Transverse colon (tissue), 4 donors: ENCODE results near the gene USP2. TPM values are rescaled to one million over a fixed set of nuclear protein-coding genes. Genes with fewer than 3 reads are reported as not detected.
"Not testable (repeated sequence)": the region's sequence is repeated elsewhere in the genome, so short reads cannot be mapped to it uniquely, and the experiment has no call there.

Experiments used
- DNase-seq: peaks from one replicate; pipeline ENCODE4 v3.0.0-alpha.2; 2019
- H3K27ac ChIP-seq, 4 donors: fragments of 200-600 bp; sonication (generic); 2 replicates each; pipeline ENCODE4 v1.5.1; 2016 to 2018; ENCODE audit warnings: inconsistent platforms in 4 of 4
- H3K27me3 ChIP-seq: fragments of 200-600 bp; sonication (generic); 2 replicates; pipeline ENCODE4 v1.5.1; 2017; ENCODE audit warnings: inconsistent platforms
- H3K36me3 ChIP-seq, 4 donors: fragments of 200-600 bp; sonication (generic); 2 replicates each; pipeline ENCODE4 v1.5.1; 2017 to 2019; ENCODE audit warnings: inconsistent platforms in 4 of 4
- H3K4me1 ChIP-seq, 4 donors: fragments of 200-600 bp; sonication (generic); 2 replicates each; pipeline ENCODE4 v1.5.1; 2017 to 2020; ENCODE audit warnings: inconsistent platforms in 4 of 4
- H3K4me3 ChIP-seq, 4 donors: fragments of 200-600 bp; sonication (generic); 1 replicate in 1 of 4; 2 replicates in 3 of 4; pipeline versions ENCODE4 v1.5.1 to v1.6.1; 2017 to 2019; ENCODE audit warnings: inconsistent platforms in 4 of 4
- H3K9me3 ChIP-seq, 2 donors: fragments of 200-600 bp; sonication (generic); 2 replicates each; pipeline ENCODE4 v1.5.1; 2017 to 2019; ENCODE audit warnings: inconsistent platforms in 2 of 2
- EP300 ChIP-seq: sonication (generic); formaldehyde crosslinking; IDR thresholded peaks from one replicate; pipeline ENCODE4 v1.6.1; 2017; ENCODE audit warnings: antibody characterized with exemption, low read depth
- POLR2A ChIP-seq: fragments of 450-650 bp; IDR thresholded peaks from one replicate; pipeline ENCODE4 v1.6.1; 2016; ENCODE audit warnings: antibody characterized with exemption, mild to moderate bottlenecking, moderate library complexity
- POLR2AphosphoS5 ChIP-seq, 3 donors: sonication (generic); formaldehyde crosslinking; IDR thresholded peaks; one replicate each; pipeline ENCODE4 v1.6.1; 2016; ENCODE audit warnings: antibody characterized with exemption in 3 of 3
- WGBS, 2 donors: methylation state at CpG; one replicate each; pipeline ENCODE4 v1.1.5; 2018; ENCODE audit warnings: low coverage in 1 of 2; 5-methylcytosine and 5-hydroxymethylcytosine counted together
- in situ Hi-C, 4 donors: fragments of 200-750 bp; cut with MboI; loops; one replicate each; pipeline versions ENCODE4 v1.15.0 to v1.15.1; 2017; ENCODE audit warnings: low sequenced_read_pairs in 3 of 4, low pct_ligation_motif_present in 1 of 4, low pct_unique_long_range_greater_than_20kb in 1 of 4
- intact Hi-C: fragments of 100-400 bp; cut with DNase I; formaldehyde crosslinking; loops from one replicate; pipeline ENCODE4 v1.15.1; 2023; ENCODE audit warnings: low total_unique reads
- total RNA-seq, 4 donors: library from RNA; depleted of rRNA; stranded (reverse); fragments of >200 nt; gene quantifications; one replicate each; pipeline ENCODE4 v1.1.0, GENCODE V29; 2016
- TF ChIP-seq, protein P1 (sequence below), 5 experiments: fragments of 200-600 bp in 3 of 5; fragments of 450-650 bp in 2 of 5; sonication (generic) in 3 of 5; IDR thresholded peaks; 1 replicate in 2 of 5; 2 replicates in 3 of 5; pipeline ENCODE4 v1.5.1; 2016 to 2017; ENCODE audit warnings: antibody characterized with exemption in 5 of 5, inconsistent platforms in 3 of 5, mild to moderate bottlenecking in 2 of 5, moderate library complexity in 1 of 5

Gene USP2
- total RNA-seq, 4 donors from 2014 or later: 9.8 to 26.6 (median 22.7) TPM

DNA sequence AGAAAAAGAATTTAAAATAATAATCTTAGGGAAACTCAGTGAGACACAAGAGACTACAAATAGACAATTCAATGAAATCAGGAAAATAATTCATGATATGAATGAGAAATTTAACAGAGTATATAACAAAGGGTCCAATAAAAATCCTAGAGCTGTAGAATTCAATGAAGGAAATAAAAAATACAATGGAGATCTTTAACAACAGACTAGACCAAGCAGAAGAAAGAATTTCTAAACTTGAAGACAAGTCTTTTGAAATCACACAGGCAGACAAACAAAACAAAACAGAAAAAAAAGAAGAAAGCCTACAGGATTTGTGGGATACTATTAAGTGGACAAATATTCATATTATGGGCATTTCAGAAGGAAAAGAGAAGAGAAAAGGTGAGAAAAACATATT lies 16.2 kb upstream of the USP2 start:
- no peaks in the 10 kb centered on the region for H3K4me1 ChIP-seq
- H3K4me3 ChIP-seq: no peak overlapping the region
- H3K27ac ChIP-seq: no peak overlapping the region
- DNase-seq: no peak
- in situ Hi-C loops: no loop called here
- no peaks in the 10 kb centered on the region for H3K36me3 ChIP-seq
- H3K27me3 ChIP-seq: peaks cover 6% of the 10 kb centered on the region
- no peak for TF ChIP-seq POLR2AphosphoS5 (IDR thresholded peaks at IDR 0.05)
- intact Hi-C loops: no loop called here
- peaks cover 14 to 20% of the 10 kb centered on the region in 2 donors for H3K9me3 ChIP-seq

DNA sequence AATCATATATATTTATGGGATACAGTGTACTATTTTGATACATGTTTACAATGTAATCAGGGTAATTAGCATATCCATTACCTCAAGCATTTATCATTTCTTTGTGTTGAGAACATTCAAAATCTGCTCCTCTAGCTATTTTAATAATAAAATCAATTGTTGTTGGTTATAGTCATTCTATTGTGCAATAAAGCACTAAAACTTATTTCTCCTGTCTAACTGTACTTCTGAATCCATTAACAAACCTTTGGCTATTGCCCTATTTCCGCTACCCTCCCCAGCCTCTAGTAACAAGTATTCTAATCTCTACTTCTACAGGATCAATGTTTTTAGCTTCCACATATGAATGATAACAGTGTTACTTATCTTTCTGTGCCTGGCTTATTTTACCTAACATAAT lies 15.3 kb upstream of the USP2 start:
- in situ Hi-C loops (no loop called here), intact Hi-C loops (no loop called here)
- no peaks in the 10 kb centered on the region for H3K4me1 ChIP-seq
- 88 to 93% methylated on average over 1 of the region's 1 CpG for WGBS, 2 donors
- H3K27ac ChIP-seq: no peak overlapping the region
- no peak overlapping the region for H3K4me3 ChIP-seq
- no peaks in the 10 kb centered on the region for H3K36me3 ChIP-seq
- H3K27me3 ChIP-seq: peaks cover 6% of the 10 kb centered on the region
- no peak for DNase-seq
- TF ChIP-seq POLR2A (no peak), POLR2AphosphoS5 (IDR thresholded peaks at IDR 0.05) (no peak)
- peaks cover 14 to 20% of the 10 kb centered on the region in 2 donors for H3K9me3 ChIP-seq

DNA sequence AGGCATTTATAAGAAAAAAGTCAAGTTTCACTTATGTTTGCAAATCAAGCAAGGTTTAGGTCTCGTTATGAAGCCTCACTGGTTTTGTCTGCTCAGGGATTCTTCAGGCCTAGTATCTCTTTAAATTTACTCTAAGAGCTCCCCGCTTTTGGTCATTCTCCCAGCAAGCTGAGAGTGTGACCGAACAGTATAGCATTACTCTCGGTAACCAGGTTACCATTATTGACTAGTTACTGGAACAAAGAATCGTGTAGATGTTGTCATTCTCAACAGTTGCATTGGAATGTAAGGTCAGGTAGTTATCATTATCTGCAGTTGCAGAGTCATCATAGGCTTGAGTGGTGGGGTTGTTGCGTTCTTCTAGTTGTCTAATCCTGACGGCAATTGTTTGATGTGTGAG lies 9.8 kb upstream of the USP2 start:
- no peaks in the 10 kb centered on the region for H3K4me1 ChIP-seq
- H3K27ac ChIP-seq: no peak overlapping the region
- no peaks in the 10 kb centered on the region for H3K9me3 ChIP-seq
- H3K4me3 ChIP-seq: no peak overlapping the region
- intact Hi-C loops: no loop called here
- DNase-seq: no peak
- no peaks in the 10 kb centered on the region for H3K36me3 ChIP-seq
- no peaks in the 10 kb centered on the region for H3K27me3 ChIP-seq
- TF ChIP-seq POLR2AphosphoS5 (IDR thresholded peaks at IDR 0.05): no peak
- in situ Hi-C loops: no loop called here
- 81 to 89% methylated on average over 6 to 7 of the region's 7 CpGs for WGBS, 2 donors

DNA sequence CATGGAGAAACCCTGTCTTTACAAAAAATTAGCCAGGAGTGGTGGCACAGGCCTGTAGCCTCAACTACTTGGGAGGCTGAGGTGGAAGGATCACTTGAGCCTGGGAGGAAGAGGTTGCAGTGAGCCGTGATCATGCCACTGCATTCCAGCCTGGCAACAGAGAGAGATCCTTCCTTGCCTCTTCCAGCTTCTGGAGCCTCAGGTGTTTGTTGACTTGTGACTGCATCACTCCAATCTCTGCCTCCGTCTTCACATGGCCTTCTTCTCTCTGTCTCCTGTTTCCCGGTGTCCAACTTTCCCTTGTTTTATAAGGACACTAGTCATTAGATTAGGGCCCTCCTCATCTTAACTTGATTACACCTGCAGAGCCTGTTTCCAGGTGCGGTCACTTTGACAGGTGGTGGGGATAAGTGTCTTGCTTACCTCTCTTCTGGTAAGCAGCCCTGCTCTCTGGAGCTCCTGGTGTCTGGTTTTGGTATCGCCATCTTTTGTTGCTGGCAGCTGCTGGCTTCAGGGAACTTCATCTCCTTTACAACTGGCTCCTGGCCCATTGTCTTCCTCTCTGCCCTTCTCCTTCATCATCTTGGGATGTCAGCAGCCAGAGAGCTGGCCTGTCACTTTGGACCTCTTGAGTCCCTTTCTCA lies 8.2 kb upstream of the USP2 start:
- TF ChIP-seq, protein P1, sequence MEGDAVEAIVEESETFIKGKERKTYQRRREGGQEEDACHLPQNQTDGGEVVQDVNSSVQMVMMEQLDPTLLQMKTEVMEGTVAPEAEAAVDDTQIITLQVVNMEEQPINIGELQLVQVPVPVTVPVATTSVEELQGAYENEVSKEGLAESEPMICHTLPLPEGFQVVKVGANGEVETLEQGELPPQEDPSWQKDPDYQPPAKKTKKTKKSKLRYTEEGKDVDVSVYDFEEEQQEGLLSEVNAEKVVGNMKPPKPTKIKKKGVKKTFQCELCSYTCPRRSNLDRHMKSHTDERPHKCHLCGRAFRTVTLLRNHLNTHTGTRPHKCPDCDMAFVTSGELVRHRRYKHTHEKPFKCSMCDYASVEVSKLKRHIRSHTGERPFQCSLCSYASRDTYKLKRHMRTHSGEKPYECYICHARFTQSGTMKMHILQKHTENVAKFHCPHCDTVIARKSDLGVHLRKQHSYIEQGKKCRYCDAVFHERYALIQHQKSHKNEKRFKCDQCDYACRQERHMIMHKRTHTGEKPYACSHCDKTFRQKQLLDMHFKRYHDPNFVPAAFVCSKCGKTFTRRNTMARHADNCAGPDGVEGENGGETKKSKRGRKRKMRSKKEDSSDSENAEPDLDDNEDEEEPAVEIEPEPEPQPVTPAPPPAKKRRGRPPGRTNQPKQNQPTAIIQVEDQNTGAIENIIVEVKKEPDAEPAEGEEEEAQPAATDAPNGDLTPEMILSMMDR (IDR thresholded peaks at IDR 0.05): peak; percentile 16 to 35 (median 19)
- TF ChIP-seq EP300 (no peak), POLR2A (no peak)
- H3K4me1 ChIP-seq: no peaks in the 10 kb centered on the region
- 72 to 80% methylated on average over 3 to 5 of the region's 5 CpGs for WGBS, 2 donors
- no peaks in the 10 kb centered on the region for H3K9me3 ChIP-seq
- no peak for DNase-seq
- no peak overlapping the region for H3K4me3 ChIP-seq
- no peak overlapping the region for H3K27ac ChIP-seq
- intact Hi-C loops (no loop called here), in situ Hi-C loops (no loop called here)
- H3K36me3 ChIP-seq: no peaks in the 10 kb centered on the region
- no peaks in the 10 kb centered on the region for H3K27me3 ChIP-seq

DNA sequence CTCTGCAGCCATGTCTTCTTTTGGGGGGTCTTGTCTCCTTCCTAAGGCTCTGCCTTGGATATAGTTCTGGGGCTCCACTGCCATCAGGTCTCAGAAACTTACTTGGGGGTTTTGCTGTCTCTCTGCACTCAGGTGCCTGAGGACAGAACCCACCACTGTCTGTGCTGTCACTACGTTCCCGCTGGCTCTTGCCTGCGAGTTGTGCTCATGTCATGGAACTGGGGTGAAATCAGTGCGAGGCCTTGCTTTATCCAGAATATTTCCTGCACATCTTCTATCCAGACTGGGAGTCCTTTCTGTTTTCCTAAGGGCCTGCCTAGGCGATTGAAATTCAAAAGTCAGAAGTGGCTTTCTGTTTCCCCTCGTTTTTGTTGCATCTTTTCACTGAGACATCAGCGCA lies 6.6 kb upstream of the USP2 start:
- no peaks in the 10 kb centered on the region for H3K4me1 ChIP-seq
- H3K27me3 ChIP-seq: no peaks in the 10 kb centered on the region
- DNase-seq: no peak
- intact Hi-C loops: no loop called here
- H3K4me3 ChIP-seq: no peak overlapping the region
- H3K9me3 ChIP-seq: no peaks in the 10 kb centered on the region
- H3K36me3 ChIP-seq: no peaks in the 10 kb centered on the region
- 72 to 85% methylated on average over 2 to 7 of the region's 7 CpGs for WGBS, 2 donors
- no peak overlapping the region for H3K27ac ChIP-seq
- TF ChIP-seq POLR2A: no peak
- TF ChIP-seq POLR2AphosphoS5 (IDR thresholded peaks at IDR 0.05): no peak
- TF ChIP-seq, protein P1 (IDR thresholded peaks at IDR 0.05): no peak
- TF ChIP-seq EP300: no peak
- in situ Hi-C loops: no loop called here

DNA sequence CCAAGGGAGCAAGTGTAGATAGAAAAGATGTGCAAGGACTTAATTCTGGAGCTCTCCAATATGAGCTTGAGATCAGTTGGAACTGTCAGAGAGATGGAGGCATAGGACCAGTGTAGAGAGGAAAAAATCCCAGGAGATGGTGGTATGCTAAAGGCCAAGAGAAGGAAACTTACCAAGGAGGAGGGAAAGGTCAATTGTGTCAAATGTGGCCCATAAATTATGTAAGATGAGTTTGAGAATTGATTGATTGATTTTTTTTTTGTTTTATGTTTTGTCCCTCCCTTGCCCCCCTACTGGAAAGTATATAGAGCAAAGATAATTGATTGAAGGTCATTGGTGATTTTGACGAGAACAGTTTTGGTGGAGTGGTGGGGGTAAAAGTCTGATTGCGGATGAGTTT lies 2.8 kb upstream of the USP2 start:
- Histone ChIP-seq H3K27ac (no peak overlapping the region), H3K9me3 (no peaks in the 10 kb centered on the region), H3K27me3 (no peaks in the 10 kb centered on the region), H3K36me3 (no peaks in the 10 kb centered on the region), H3K4me1 (peaks cover 5 to 15% (median 9%) of the 10 kb centered on the region in 4 donors), H3K4me3 (no peak overlapping the region)
- TF ChIP-seq, protein P1 (IDR thresholded peaks at IDR 0.05): no peak
- TF ChIP-seq POLR2A (no peak), EP300 (no peak), POLR2AphosphoS5 (IDR thresholded peaks at IDR 0.05) (no peak)
- intact Hi-C loops (no loop called here), in situ Hi-C loops (no loop called here)
- WGBS, 2 donors: 82 to 84% methylated on average over 2 of the region's 2 CpGs
- no peak for DNase-seq

DNA sequence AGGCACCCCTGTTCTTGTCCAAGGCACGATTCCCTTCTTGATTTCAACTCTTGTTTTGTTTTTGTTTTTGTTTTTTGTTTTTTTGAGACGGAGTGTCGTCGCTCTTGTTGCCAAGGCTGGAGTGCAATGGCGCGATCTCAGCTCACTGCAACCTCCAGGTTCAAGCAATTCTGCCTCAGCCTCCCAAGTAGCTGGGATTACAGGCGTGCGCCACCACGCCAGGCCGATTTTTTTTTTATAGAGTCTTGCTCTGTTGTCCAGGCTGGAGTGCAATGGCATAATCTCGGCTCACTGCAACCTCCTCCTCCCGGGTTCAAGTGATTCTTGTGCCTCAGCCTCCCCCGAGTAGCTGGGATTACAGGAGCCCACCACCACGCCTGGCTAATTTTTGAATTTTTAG lies 1.0 kb upstream of the USP2 start:
- H3K36me3 ChIP-seq, H3K4me3 ChIP-seq, DNase-seq, H3K9me3 ChIP-seq, in situ Hi-C loops, H3K27me3 ChIP-seq, intact Hi-C loops: not testable (repeated sequence)
- Histone ChIP-seq H3K4me1 (peaks cover 5 to 15% (median 9%) of the 10 kb centered on the region in 4 donors), H3K27ac (peak overlapping the region in 1 of 4 donors; percentile 61)
- WGBS, 2 donors: 67 to 93% methylated on average over 1 to 14 of the region's 14 CpGs
